Astrocyte (in vitro differentiated cells and primary cell): ENCODE results near the gene TMEM87B. TPM values are rescaled to one million over a fixed set of nuclear protein-coding genes. Genes with fewer than 3 reads are reported as not detected.

Experiments used
- DNase-seq: peaks from one replicate; pipeline ENCODE4 v3.0.0-alpha.2; 2010; ENCODE audit warnings: low read depth
- FAIRE-seq: peaks from 2 replicates; lab custom pipeline; 2011; peaks lifted over from hg19 to GRCh38; lab: Jason Lieb, UNC
- H2AFZ ChIP-seq: 2 replicates; pipeline ENCODE4 v1.6.0; 2012; ENCODE audit warnings: low read depth, low read length, inconsistent platforms
- H3K27ac ChIP-seq: 2 replicates; pipeline ENCODE4 v1.5.1; 2011; ENCODE audit warnings: low read depth, low read length, inconsistent platforms
- H3K27me3 ChIP-seq: 2 replicates; pipeline ENCODE4 v1.6.0; 2011; ENCODE audit warnings: low read length, inconsistent platforms; ENCODE audit not compliant: insufficient read depth
- H3K36me3 ChIP-seq: 2 replicates; pipeline ENCODE4 v1.5.1; 2011; ENCODE audit warnings: low read length, inconsistent platforms; ENCODE audit not compliant: insufficient read depth
- H3K4me1 ChIP-seq: 2 replicates; pipeline ENCODE4 v1.5.1; 2011; ENCODE audit warnings: low read length, inconsistent platforms; ENCODE audit not compliant: insufficient read depth
- H3K4me2 ChIP-seq: 2 replicates; pipeline ENCODE4 v1.6.0; 2012; ENCODE audit warnings: low read length, inconsistent platforms
- H3K4me3 ChIP-seq: 2 replicates; pipeline ENCODE4 v1.5.1; 2011; ENCODE audit warnings: low read depth, mild to moderate bottlenecking, low read length, inconsistent platforms; ENCODE audit not compliant: insufficient read depth
- H3K79me2 ChIP-seq: 2 replicates; pipeline ENCODE4 v1.6.0; 2012; ENCODE audit warnings: mild to moderate bottlenecking, low read length, inconsistent platforms; ENCODE audit not compliant: insufficient read depth
- H3K9ac ChIP-seq: 2 replicates; pipeline ENCODE4 v1.6.0; 2012; ENCODE audit warnings: mild to moderate bottlenecking, low read length, inconsistent platforms
- H3K9me3 ChIP-seq: 2 replicates; pipeline ENCODE4 v1.5.1; 2012; ENCODE audit warnings: low read depth, mild to moderate bottlenecking, low read length, inconsistent platforms; ENCODE audit not compliant: insufficient read depth
- H4K20me1 ChIP-seq: 2 replicates; pipeline ENCODE4 v1.6.0; 2012; ENCODE audit warnings: low read length, inconsistent platforms; ENCODE audit not compliant: insufficient read depth
- H3K27ac Mint-ChIP-seq: one replicate; pipeline ENCODE4 v1.8.0; 2021; ENCODE audit warnings: mild to moderate bottlenecking, mixed read lengths; ENCODE audit not compliant: unreplicated experiment
- H3K27me3 Mint-ChIP-seq: one replicate; pipeline ENCODE4 v1.8.0; 2021; ENCODE audit warnings: low read depth, mixed read lengths; ENCODE audit not compliant: unreplicated experiment
- H3K36me3 Mint-ChIP-seq: one replicate; pipeline ENCODE4 v1.8.0; 2021; ENCODE audit warnings: low read depth, mixed read lengths; ENCODE audit not compliant: unreplicated experiment
- H3K4me1 Mint-ChIP-seq: one replicate; pipeline ENCODE4 v1.8.0; 2021; ENCODE audit warnings: low read depth, mixed read lengths; ENCODE audit not compliant: unreplicated experiment
- H3K4me3 Mint-ChIP-seq: one replicate; pipeline ENCODE4 v1.8.0; 2021; ENCODE audit warnings: mild to moderate bottlenecking, moderate library complexity, mixed read lengths; ENCODE audit not compliant: unreplicated experiment
- H3K9me3 Mint-ChIP-seq: one replicate; pipeline ENCODE4 v1.8.0; 2021; ENCODE audit warnings: mild to moderate bottlenecking, mixed read lengths; ENCODE audit not compliant: unreplicated experiment
- CTCF ChIP-seq: IDR thresholded peaks from 2 replicates; pipeline ENCODE4 v1.5.1; 2011; ENCODE audit warnings: low read depth, mild to moderate bottlenecking, inconsistent platforms, low read length, moderate library complexity; ENCODE audit not compliant: insufficient read depth
- EZH2 ChIP-seq: IDR thresholded peaks from 2 replicates; pipeline ENCODE4 v1.6.1; 2012; ENCODE audit warnings: mild to moderate bottlenecking, low read length, inconsistent platforms; ENCODE audit not compliant: insufficient read depth
- total RNA-seq: library from RNA; stranded (reverse); gene quantifications from 2 replicates; pipeline ENCODE4 v1.2.1, GENCODE V29; 2021

Gene TMEM87B
- total RNA-seq, 1 donor from 2014 or later = 27.2 TPM

GRCh38 chr2:112161431-112162145 is 106.5 kb downstream of the TMEM87B start:
- H3K27me3 ChIP-seq = peaks cover 2% of the 10 kb centered on the region
- H3K36me3 ChIP-seq = no peaks in the 10 kb centered on the region
- DNase-seq = no peak
- H3K27ac Mint-ChIP-seq = no peak overlapping the region
- no peak overlapping the region for H3K4me3 ChIP-seq
- no peaks in the 10 kb centered on the region for H3K4me1 ChIP-seq
- no peak overlapping the region for H3K4me2 ChIP-seq
- peaks cover 11% of the 10 kb centered on the region for H3K27me3 Mint-ChIP-seq
- peaks cover 5% of the 10 kb centered on the region for H3K4me1 Mint-ChIP-seq
- peaks cover 1% of the 10 kb centered on the region for H3K9me3 Mint-ChIP-seq
- no peak overlapping the region for H3K9ac ChIP-seq
- H3K27ac ChIP-seq = no peak overlapping the region
- no peak for TF ChIP-seq CTCF
- TF ChIP-seq EZH2 = no peak
- H3K79me2 ChIP-seq = no peaks in the 10 kb centered on the region
- no peak overlapping the region for H3K4me3 Mint-ChIP-seq
- H3K9me3 ChIP-seq = no peaks in the 10 kb centered on the region
- no peak overlapping the region for H2AFZ ChIP-seq
- no peak for FAIRE-seq
- no peaks in the 10 kb centered on the region for H3K36me3 Mint-ChIP-seq
- no peaks in the 10 kb centered on the region for H4K20me1 ChIP-seq

GRCh38 chr2:112162341-112162740 is 107.3 kb downstream of the TMEM87B start:
- no peaks in the 10 kb centered on the region for H3K79me2 ChIP-seq
- H3K36me3 ChIP-seq = no peaks in the 10 kb centered on the region
- peaks cover 1% of the 10 kb centered on the region for H3K9me3 Mint-ChIP-seq
- H3K27ac Mint-ChIP-seq = no peak overlapping the region
- no peak overlapping the region for H3K9ac ChIP-seq
- TF ChIP-seq CTCF = no peak
- no peak for TF ChIP-seq EZH2
- no peaks in the 10 kb centered on the region for H3K36me3 Mint-ChIP-seq
- H3K4me1 ChIP-seq = no peaks in the 10 kb centered on the region
- peaks cover 2% of the 10 kb centered on the region for H3K27me3 ChIP-seq
- H3K4me1 Mint-ChIP-seq = peaks cover 5% of the 10 kb centered on the region
- no peak overlapping the region for H3K27ac ChIP-seq
- H4K20me1 ChIP-seq = no peaks in the 10 kb centered on the region
- H3K27me3 Mint-ChIP-seq = peaks cover 11% of the 10 kb centered on the region
- no peak overlapping the region for H3K4me3 Mint-ChIP-seq
- DNase-seq = no peak
- H3K4me3 ChIP-seq = no peak overlapping the region
- H2AFZ ChIP-seq = no peak overlapping the region
- no peak for FAIRE-seq
- H3K9me3 ChIP-seq = no peaks in the 10 kb centered on the region
- H3K4me2 ChIP-seq = no peak overlapping the region

GRCh38 chr2:112162956-112163355 is 107.9 kb downstream of the TMEM87B start:
- no peaks in the 10 kb centered on the region for H3K4me1 ChIP-seq
- peaks cover 1% of the 10 kb centered on the region for H3K9me3 Mint-ChIP-seq
- H3K9ac ChIP-seq = no peak overlapping the region
- H3K79me2 ChIP-seq = no peaks in the 10 kb centered on the region
- no peak overlapping the region for H2AFZ ChIP-seq
- DNase-seq (no peak), FAIRE-seq (no peak)
- TF ChIP-seq EZH2 (no peak), CTCF (no peak)
- H3K36me3 ChIP-seq = no peaks in the 10 kb centered on the region
- H3K4me3 Mint-ChIP-seq = no peak overlapping the region
- peaks cover 2% of the 10 kb centered on the region for H3K27me3 ChIP-seq
- H3K27ac Mint-ChIP-seq = no peak overlapping the region
- H3K4me3 ChIP-seq = no peak overlapping the region
- H3K36me3 Mint-ChIP-seq = no peaks in the 10 kb centered on the region
- peaks cover 11% of the 10 kb centered on the region for H3K27me3 Mint-ChIP-seq
- H3K4me2 ChIP-seq = no peak overlapping the region
- peaks cover 5% of the 10 kb centered on the region for H3K4me1 Mint-ChIP-seq
- H3K27ac ChIP-seq = no peak overlapping the region
- H4K20me1 ChIP-seq = no peaks in the 10 kb centered on the region
- no peaks in the 10 kb centered on the region for H3K9me3 ChIP-seq
